Activated naive CD4-positive, alpha-beta T cell treated with anti-CD3 and anti-CD28 coated beads, Interleukin-2, amount 50 U/mL, for 16 hours (primary cell): Measurements from ENCODE around the gene TEAD1.
"Not testable (repeated sequence)": the region's sequence is repeated elsewhere in the genome, so short reads cannot be mapped to it uniquely, and the experiment has no call there.

ENCODE experiments used
- DNase-seq: peaks from one replicate; pipeline ENCODE4 v3.0.0-alpha.2; 2020

The TEAD1 gene

DNA sequence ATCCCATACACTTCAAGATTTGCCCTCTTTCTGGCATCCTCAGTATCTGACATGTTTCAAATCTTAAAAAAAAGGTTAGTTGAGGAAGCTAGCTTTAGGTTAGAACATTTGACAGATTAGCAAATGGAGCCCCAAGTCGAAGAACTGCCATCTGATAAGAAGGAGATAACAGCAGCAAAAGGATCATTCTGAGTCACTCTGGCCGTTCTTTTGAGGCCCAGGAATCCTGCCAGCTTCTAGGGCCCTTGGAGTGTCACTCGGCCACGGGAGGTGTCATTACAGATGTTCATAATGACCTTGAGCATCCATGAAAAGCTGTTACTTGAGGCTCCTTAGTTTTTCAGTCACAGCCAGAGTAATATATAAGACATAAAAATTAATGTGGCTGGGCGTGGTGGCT is 202.8 kb downstream of the TEAD1 start:
- no peak for DNase-seq

DNA sequence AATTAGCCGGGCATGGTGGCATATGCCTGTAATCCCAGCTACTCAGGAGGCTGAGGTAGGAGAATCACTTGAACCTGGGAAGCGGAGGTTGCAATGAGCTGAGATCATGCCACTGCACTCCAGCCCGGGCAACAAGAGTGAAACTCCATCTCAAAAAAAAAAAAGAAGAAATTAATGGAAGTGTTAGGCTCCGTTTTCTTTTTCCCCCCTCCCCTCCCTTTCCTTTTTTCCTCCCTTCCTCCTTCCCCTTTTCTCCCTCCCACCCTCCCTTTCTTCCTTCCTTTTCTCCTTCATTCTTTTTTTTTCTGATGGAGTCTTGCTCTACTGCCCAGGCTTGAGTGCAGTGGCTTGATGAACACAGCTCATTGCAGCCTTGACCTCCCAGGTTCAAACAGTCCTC is 203.3 kb downstream of the TEAD1 start:
- not testable (repeated sequence) for DNase-seq

DNA sequence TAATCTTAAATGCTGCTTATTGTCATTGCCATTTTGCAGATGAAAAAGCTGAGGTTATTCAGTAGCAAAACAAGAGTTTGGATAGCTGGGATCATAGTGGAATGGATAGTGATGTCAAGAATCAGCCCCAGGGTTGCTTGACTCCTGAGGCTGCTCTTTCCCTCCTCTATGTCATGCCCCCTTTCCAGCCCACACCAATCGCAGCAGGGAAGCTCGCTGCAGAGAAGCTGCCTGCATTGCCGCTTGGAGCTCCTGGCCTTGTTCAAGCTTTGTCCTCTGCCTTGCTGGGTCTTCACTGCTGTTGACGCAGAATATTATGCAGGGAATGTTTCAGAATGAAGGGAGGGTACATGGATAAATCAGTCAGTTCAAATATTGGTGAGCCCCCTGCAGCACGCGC is 206.1 kb downstream of the TEAD1 start:
- DNase-seq: no peak

DNA sequence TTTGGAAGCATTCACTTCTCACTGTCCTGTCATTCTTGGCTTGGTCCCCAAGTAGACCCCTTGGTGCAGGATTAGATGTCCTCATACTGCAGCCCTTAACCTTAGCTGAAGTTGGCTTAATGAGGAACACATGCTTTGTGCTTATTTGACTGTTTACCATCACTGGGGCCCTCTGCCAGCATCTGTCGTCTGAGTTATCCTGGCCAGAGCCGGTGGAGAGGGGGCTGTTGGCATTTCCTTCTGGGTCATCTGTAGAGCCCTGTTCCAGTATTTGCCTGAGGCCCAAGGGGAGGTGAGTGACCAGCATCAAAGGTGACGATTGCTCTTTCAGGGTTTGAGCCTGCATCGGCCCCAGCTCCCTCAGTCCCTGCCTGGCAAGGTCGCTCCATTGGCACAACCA is 208.4 kb downstream of the TEAD1 start:
- no peak for DNase-seq

- DNase-seq: no peak
Measured at GRCh38 chr11:12884751-12885318, 210.6 kb downstream of the TEAD1 start.

- DNase-seq: no peak
Measured at GRCh38 chr11:12885717-12886239, 211.6 kb downstream of the TEAD1 start.

DNA sequence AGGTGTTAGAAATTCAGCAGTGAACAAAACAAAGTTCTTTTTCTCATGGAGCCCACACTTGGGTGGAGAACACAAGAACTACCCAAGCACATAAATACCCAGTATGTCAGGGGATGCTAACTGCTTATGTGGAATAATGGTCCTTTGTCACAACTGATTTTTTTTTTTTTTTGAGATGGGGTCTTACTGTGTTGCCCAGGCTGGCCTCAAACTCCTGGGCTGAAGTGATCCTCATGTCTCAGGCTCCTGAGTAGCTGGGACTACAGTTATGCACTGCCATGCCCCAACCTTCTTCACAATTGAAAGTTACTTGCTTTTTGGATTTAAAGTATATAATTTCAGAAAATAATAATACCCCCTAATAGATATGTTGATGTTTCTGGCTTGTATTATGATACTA is 212.3 kb downstream of the TEAD1 start:
- DNase-seq: no peak

GRCh38 chr11:12888525-12889158 is 214.4 kb downstream of the TEAD1 start:
- peak; percentile 65 for DNase-seq

DNA sequence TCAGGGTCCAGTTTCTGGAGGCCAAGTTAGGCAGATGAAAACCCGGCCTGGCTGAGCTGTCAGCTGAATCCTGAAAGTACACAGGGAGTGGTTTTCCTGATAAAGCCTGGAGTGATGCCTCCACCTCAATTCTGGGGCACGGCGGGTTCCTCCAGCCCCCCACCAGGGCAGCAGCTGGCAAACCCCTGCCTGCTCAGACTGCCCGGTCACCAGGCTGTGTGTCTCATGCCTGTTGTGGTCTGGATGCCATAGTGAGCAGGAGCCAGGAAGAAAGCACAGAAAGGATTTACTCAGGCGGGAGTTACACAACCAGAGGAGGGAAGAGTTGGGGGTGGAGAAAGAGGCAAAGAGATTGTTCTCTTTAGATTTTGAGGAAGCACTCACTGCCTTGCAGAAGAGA is 215.0 kb downstream of the TEAD1 start:
- DNase-seq: no peak

DNA sequence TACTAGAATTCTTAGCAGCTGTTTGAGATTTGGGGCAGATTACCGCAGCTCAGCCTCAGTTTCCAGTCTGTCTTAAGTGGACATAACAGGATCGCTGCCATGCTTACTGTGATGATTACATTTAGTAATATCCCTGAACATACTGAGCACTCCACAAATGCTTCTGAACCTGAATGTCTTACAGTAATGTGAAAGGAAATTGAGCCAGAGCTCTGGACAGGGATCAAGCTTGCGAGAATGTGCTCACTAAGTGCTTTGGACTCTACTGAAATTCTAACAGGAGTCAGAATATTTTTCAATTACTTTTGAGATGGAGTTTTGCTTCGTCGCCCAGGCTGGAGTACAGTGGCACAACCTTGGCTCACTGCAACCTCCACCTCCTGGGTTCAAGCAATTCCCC is 216.3 kb downstream of the TEAD1 start:
- DNase-seq: no peak

DNA sequence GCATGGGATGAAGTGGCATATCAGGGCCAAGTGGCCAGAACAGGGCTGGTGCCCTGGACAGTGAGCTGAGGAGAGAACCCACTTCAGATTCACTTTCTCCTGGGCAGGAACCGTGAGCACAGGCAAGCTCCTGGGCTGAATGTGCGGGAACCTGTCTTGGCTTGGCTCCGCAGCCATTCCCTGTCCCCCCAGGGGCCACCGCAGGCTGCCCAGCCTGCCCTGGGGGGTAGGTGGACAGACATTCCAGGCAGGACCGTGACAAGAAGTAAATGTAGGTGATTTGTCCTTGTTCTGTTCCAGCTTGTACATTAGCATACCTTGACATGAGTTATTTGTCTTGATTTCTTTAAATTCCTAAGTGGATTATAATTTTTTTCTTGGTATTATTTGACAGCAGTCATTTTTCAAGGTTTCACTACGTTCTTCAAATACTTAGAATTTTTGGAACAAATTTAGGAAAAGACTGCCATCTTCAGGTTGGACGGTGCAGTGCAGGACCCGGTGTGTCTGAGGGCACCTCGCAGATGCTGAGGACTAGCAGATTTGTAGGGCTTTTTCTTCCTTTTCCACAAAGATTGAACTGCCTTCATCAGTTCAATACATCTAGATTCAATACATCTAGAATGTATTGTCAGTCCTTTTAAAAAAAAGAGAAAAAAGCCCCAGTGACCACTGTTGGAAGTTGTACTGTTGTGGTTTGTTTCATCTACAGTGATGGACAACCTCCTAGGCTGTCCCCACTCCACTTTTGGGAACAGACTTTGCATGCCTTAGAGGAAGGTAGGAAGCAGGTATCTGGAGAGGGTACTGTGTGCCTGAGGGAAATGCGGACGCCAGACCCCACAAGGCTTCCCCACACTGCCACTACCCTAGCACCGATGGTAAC is 219.8 kb downstream of the TEAD1 start:
- peak; percentile 36 for DNase-seq

DNA sequence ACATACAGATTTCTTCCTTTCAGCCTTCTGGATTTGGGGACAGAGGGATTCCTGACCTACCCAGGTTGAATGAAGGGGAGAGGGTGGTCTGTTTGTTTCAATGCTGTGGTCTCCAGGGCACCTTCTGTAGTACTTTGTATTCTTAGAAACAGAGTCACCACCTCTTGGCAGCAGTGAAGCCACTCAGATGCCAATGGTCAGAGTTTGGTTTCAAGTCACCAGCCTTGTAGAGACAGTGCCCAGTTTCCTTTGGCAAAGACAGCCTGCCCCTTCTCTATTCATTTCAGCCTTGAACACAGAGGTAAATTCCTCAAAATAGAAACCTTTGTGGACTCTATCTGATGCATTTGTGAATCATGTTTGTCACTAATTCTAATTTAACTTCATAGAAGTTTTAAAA is 223.2 kb downstream of the TEAD1 start:
- DNase-seq: no peak

- no peak for DNase-seq
Measured at GRCh38 chr11:12897867-12898266, 223.6 kb downstream of the TEAD1 start.

- no peak for DNase-seq
Measured at GRCh38 chr11:12900496-12900895, 226.3 kb downstream of the TEAD1 start.

- DNase-seq: no peak
Measured at GRCh38 chr11:12901272-12901671, 227.1 kb downstream of the TEAD1 start.

DNA sequence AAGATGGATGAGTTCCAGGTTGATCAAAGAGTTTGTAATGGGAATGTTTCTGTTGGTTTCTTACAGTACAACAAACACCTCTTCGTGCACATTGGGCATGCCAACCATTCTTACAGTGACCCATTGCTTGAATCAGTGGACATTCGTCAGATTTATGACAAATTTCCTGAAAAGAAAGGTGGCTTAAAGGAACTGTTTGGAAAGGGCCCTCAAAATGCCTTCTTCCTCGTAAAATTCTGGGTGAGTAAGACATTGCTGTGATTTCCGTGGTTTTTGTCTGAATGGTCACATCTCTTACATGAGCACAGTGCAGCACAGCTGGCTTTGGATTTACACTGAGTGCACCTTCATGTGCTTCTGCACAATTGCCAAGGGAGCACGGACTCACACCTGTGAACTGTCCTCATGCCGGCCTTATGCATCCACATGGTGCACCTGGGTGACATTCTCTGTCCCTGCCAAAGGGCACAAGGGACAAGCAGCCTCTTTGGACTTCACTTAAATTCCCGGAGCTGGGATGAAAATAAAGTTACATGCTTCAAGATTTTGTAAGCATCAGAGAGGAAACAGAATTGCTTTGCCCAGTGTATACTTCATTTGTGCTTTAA is 227.8 kb downstream of the TEAD1 start:
- no peak for DNase-seq

DNA sequence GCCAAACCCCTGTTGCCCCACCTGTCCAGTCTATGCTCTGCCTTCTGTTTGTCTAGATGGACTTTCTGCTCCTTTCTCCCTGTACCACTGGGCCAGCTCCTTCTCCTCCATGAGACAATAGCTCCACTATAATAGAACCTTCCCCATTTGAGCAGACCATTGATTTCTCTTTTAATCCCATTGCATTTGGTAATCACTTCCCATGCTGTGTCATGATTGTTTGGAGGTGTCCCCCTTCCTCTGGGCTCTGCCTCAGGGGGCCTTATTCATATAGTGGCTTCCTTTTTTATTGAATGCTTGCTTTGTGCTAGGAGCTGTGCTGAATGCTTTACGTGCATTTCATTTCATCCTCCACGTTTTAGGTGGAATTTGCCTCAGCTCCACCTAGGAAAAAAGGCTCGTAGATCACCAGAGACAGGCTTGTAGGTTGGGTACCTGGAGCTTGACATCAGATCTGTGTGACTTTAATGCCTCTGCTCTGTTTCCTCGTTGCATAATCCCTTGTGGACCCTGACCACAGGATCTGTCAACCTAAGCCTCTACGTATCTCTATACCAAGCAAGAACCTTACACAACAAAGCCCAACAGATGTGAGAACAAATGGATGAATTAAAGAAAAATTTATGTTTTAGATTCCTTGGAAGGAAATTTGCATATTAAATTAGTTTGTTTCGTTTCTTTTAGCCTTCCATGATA is 228.7 kb downstream of the TEAD1 start:
- no peak for DNase-seq

- DNase-seq: no peak
Measured at GRCh38 chr11:12905435-12905834, 231.2 kb downstream of the TEAD1 start.

DNA sequence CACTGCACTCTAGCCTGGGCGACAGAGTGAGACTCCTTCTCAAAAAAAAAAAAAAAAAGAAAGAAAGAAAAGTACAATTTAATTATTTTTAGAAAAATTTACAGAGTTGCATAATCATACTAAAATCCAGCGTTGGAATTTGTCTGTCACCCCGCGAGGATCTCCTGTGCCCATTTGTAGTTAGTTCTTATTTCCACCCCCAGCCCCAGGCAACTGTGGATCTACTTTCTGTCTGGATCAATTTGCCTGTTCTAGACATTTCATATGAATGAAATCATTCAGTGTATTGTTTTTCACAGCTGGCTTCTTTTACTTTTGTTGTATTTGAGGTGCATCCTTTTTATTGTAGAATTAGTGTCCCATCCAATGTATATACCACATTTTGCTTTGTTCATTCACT is 232.3 kb downstream of the TEAD1 start:
- DNase-seq: no peak

DNA sequence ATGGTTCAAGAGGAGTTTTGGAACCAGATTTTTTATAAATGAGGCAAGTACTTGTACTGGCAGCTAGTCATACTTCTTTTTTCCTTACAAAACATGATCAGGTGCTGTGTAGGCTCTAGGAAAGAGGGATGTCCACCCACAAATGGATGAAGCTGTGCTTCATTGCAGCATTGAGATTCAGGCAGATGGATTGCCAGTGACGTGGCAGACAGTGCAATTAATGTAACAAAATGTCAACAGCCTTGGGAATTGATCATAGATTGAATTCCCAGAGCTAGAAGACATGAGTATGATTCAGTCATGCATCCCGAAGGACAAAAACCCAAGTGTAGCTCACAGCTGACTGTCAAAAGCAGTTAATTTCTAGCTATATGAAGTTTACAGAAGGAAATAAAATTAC is 235.7 kb downstream of the TEAD1 start:
- no peak for DNase-seq

GRCh38 chr11:12914400-12914912 is 240.2 kb downstream of the TEAD1 start:
- no peak for DNase-seq

DNA sequence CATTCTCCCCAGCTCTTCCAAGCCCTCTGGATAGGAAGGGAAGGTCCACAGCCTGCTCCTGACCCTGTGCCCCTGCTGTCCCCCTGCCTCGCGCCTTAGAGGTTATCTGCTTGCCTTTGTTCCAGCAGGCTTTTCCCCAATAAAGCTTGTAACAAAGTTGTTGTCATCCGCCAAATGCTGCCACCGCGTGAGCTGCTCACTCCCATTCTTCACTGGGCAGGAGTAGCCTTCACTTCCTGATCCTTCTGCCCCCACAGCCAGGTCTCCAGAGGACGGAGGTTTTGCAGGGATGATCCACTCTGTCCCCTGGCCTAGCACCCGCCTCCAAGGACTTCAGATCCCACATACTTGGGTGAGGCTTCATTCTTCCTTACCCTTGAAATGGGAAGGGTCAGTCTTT is 240.9 kb downstream of the TEAD1 start:
- no peak for DNase-seq

DNA sequence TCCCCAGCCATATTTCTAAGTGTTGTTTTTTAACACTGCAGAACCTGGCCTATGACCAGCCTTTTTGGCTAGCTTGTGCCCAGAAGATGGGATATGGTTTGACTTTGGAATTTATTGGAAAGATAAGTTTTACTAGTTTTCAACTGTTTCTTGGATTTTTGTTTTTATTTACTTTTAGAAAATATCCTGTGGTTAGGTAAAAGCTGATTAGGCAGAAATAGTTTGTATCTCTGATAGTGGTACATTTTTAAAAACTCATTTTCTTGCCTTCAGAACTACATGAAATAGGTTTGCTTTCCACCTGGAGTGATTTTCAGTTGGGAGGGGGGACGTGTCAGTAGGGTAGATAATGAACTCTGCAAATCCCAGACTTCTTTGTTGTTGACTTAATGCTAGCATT is 243.6 kb downstream of the TEAD1 start:
- no peak for DNase-seq
